ENCODE measurements around the gene TDRD3. TPM values are rescaled to one million over a fixed set of nuclear protein-coding genes. Genes with fewer than 3 reads are reported as not detected.

Gene TDRD3
- polyA plus RNA-seq, 1 of the 3 experiments (the other 2 are of a cell fraction), result 3.8 TPM

DNA sequence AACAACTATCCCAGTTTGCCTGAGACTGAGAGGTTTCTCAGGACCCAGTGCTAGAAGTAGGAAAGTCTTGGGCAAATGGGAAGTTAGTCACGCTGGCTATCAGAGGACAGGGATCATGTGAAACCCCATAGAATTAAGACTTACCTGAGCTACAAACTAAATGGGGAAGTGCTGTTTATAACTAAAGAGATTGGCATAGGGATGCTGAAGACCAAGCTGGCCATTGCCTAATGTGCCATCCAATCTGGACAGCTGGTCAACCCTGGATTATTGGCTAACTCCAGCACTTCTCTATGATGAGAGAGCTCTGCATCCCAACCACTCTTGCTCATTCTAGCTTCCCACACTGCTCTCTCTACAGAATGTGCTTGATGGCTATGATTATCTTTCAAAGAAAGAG lies 216.1 kb downstream of the TDRD3 start:
- Histone ChIP-seq H3K9me3 (no peaks in the 10 kb centered on the region), H4K20me1 (ENCODE audit: insufficient read depth) (no peaks in the 10 kb centered on the region), H3K4me3 (ENCODE audit: low read depth in 2 of 2, low read length in 1 of 2) (no peak overlapping the region), H3K27me3 (ENCODE audit: insufficient read depth) (no peaks in the 10 kb centered on the region; the same call in 1 of the 2 replicates), H3K36me3 (replicated peaks in 1 of 2; ENCODE audit: control insufficient read depth in 1 of 2, insufficient read depth in 2 of 2, low read length in 1 of 2) (no peaks in the 10 kb centered on the region), H3F3A (replicated peaks; ENCODE audit: insufficient read depth) (no peaks in the 10 kb centered on the region), H3K9me2 (no peaks in the 10 kb centered on the region), H3K4me1 (ENCODE audit: control insufficient read depth in 1 of 2, insufficient read depth in 2 of 2, low read depth in 1 of 2, low read length in 1 of 2) (no peaks in the 10 kb centered on the region), H3K79me2 (ENCODE audit: insufficient read depth) (no peaks in the 10 kb centered on the region), H3K27ac (ENCODE audit: low read depth in 2 of 2, low read length in 1 of 2) (no peak overlapping the region), H3K9ac (no peak overlapping the region), H3K4me2 (no peak overlapping the region), H2AFZ (ENCODE audit: low read depth) (no peak overlapping the region)
- ChIA-PET POLR2A (no interaction called here), CTCF (interaction anchor here (1.1 to 2.6 kb wide), 2 partner anchors 14 to 164 kb away, joined by 3 to 15 read pairs; no protein-coding TSS in a partner anchor)
- WGBS (ENCODE audit: low lambda C conversion rate), result 63% methylated on average over 1 of the region's 1 CpG
- no peak for DNase-seq
- TF ChIP-seq SMC3 (IDR thresholded peaks at IDR 0.05; ENCODE audit: low read depth, low read length), result no peak
- TF ChIP-seq, protein P1, sequence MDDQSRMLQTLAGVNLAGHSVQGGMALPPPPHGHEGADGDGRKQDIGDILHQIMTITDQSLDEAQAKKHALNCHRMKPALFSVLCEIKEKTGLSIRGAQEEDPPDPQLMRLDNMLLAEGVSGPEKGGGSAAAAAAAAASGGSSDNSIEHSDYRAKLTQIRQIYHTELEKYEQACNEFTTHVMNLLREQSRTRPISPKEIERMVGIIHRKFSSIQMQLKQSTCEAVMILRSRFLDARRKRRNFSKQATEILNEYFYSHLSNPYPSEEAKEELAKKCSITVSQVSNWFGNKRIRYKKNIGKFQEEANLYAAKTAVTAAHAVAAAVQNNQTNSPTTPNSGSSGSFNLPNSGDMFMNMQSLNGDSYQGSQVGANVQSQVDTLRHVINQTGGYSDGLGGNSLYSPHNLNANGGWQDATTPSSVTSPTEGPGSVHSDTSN (IDR thresholded peaks at IDR 0.05), result no peak
- no peak for TF ChIP-seq RAD21 (IDR thresholded peaks at IDR 0.05; ENCODE audit: low read length)
- no peak for TF ChIP-seq RFX5 (IDR thresholded peaks at IDR 0.05; ENCODE audit: low read length)
- TF ChIP-seq TAF1 (IDR thresholded peaks at IDR 0.05; ENCODE audit: borderline replicate concordance, low read depth, low read length), result no peak

DNA sequence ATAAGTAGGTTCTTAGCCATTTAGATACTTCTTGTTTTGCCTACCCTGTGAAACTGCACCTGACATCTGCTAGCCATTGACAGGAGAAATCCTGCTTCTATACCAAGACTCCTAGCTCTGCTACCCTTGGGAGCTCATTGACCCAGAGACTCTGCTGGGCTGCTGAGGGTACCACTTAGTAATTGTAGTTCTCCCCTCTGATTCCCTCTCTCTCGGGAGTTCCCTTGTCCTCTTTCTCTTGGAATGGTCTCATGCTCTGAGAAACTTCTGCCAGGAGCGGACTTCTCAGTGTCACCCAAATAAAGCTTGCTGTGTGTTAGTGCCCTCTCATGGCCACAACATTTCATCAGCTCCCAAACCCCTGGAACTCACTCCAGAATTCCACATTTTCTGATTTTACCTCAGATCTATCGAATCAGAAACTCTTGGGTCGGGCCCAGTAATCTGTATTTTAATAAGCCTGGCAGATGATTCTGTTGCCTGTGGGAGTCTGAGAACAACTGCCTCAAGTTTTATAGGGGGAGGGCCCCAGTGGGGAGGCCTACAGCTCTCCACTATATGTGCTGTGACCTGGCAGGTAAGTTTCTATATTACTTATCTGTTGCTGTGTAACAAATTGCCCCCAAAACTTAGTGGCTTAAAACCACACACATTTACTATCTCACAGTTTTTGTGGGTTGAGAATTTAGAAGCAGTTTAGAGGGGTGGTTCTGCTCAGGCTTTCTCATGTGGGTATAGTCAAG lies 221.1 kb downstream of the TDRD3 start:
- H4K20me1 ChIP-seq (ENCODE audit: insufficient read depth), result no peaks in the 10 kb centered on the region
- TF ChIP-seq EP300 (IDR thresholded peaks at IDR 0.05; ENCODE audit: borderline replicate concordance in 1 of 2, low read depth in 1 of 2, low read length in 1 of 2) (no peak), MXI1 (IDR thresholded peaks at IDR 0.05; ENCODE audit: low read depth, low read length) (no peak), RFX5 (IDR thresholded peaks at IDR 0.05; ENCODE audit: low read length) (no peak), NFIC (IDR thresholded peaks at IDR 0.05; ENCODE audit: borderline replicate concordance) (no peak), FOXJ3 (CRISPR knock-in tag; IDR thresholded peaks at IDR 0.05) (no peak), RCOR1 (IDR thresholded peaks at IDR 0.05; ENCODE audit: low read length) (no peak), GATA2 (CRISPR knock-in tag; IDR thresholded peaks at IDR 0.05) (no peak), RAD21 (IDR thresholded peaks at IDR 0.05; ENCODE audit: low read length) (peak; percentile 48), SMC3 (IDR thresholded peaks at IDR 0.05; ENCODE audit: low read depth, low read length) (peak; percentile 19; the same call in 1 of the 2 replicates), TAF1 (IDR thresholded peaks at IDR 0.05; ENCODE audit: borderline replicate concordance, low read depth, low read length) (no peak), JUND (IDR thresholded peaks at IDR 0.05) (no peak), TCF12 (IDR thresholded peaks at IDR 0.05) (no peak)
- TF ChIP-seq, protein P2, sequence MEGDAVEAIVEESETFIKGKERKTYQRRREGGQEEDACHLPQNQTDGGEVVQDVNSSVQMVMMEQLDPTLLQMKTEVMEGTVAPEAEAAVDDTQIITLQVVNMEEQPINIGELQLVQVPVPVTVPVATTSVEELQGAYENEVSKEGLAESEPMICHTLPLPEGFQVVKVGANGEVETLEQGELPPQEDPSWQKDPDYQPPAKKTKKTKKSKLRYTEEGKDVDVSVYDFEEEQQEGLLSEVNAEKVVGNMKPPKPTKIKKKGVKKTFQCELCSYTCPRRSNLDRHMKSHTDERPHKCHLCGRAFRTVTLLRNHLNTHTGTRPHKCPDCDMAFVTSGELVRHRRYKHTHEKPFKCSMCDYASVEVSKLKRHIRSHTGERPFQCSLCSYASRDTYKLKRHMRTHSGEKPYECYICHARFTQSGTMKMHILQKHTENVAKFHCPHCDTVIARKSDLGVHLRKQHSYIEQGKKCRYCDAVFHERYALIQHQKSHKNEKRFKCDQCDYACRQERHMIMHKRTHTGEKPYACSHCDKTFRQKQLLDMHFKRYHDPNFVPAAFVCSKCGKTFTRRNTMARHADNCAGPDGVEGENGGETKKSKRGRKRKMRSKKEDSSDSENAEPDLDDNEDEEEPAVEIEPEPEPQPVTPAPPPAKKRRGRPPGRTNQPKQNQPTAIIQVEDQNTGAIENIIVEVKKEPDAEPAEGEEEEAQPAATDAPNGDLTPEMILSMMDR (IDR thresholded peaks at IDR 0.05), result peak; percentile 43
- no peak for DNase-seq
- no peak overlapping the region for H3K4me2 ChIP-seq
- H3F3A ChIP-seq (replicated peaks; ENCODE audit: insufficient read depth), result no peaks in the 10 kb centered on the region
- POLR2A ChIA-PET, result no interaction called here
- no peaks in the 10 kb centered on the region for H3K9me3 ChIP-seq
- H3K36me3 ChIP-seq (replicated peaks in 1 of 2; ENCODE audit: control insufficient read depth in 1 of 2, insufficient read depth in 2 of 2, low read length in 1 of 2), result no peaks in the 10 kb centered on the region
- 31% methylated on average over 4 of the region's 4 CpGs for WGBS (ENCODE audit: low lambda C conversion rate)
- no peak overlapping the region for H3K27ac ChIP-seq (ENCODE audit: low read depth in 2 of 2, low read length in 1 of 2)
- H3K9me2 ChIP-seq, result no peaks in the 10 kb centered on the region
- no peak overlapping the region for H3K4me3 ChIP-seq (ENCODE audit: low read depth in 2 of 2, low read length in 1 of 2)
- CTCF ChIA-PET, result interaction anchor here (0.6 to 1.2 kb wide), 3 partner anchors 10 to 170 kb away, joined by 3 to 4 read pairs (median 3); no protein-coding TSS in a partner anchor
- H3K9ac ChIP-seq, result no peak overlapping the region
- no peaks in the 10 kb centered on the region for H3K79me2 ChIP-seq (ENCODE audit: insufficient read depth)
- no peak overlapping the region for H2AFZ ChIP-seq (ENCODE audit: low read depth)
- H3K27me3 ChIP-seq (ENCODE audit: insufficient read depth), result no peaks in the 10 kb centered on the region
- H3K4me1 ChIP-seq (ENCODE audit: control insufficient read depth in 1 of 2, insufficient read depth in 2 of 2, low read depth in 1 of 2, low read length in 1 of 2), result no peaks in the 10 kb centered on the region
